ENCODE results near the gene LAPTM5. TPM values are rescaled to one million over a fixed set of nuclear protein-coding genes. Genes with fewer than 3 reads are reported as not detected.
A peak's percentile ranks its signal among the peaks of the same experiment; 100 is the strongest.

Gene LAPTM5
- total and polyA plus RNA-seq, 8 donors = 3.7 to 80.5 (median 10.9) TPM

GRCh38 chr1:30700528-30701257 lies 56.9 kb downstream of the LAPTM5 start:
- intact Hi-C loops (cut with DNase I) = loop anchor here in 1 of 3 donors (5.0 to 10.0 kb wide), 2 partner anchors 906 to 1473 kb away; no protein-coding TSS in a partner anchor
- no peaks in the 10 kb centered on the region for H3K9me3 ChIP-seq
- 78 to 80% methylated on average over 7 of the region's 7 CpGs for WGBS, 2 donors
- no peaks in the 10 kb centered on the region for H3K4me1 ChIP-seq
- ATAC-seq (peak in 2 of 4 donors; percentile 18 to 54), FAIRE-seq (no peak), DNase-seq (no peak)
- H3K27ac ChIP-seq = no peak overlapping the region
- no peaks in the 10 kb centered on the region for H3K36me3 ChIP-seq
- no peak overlapping the region for H3K4me3 ChIP-seq
- no peaks in the 10 kb centered on the region for H3K27me3 ChIP-seq
- TF ChIP-seq, protein P1, sequence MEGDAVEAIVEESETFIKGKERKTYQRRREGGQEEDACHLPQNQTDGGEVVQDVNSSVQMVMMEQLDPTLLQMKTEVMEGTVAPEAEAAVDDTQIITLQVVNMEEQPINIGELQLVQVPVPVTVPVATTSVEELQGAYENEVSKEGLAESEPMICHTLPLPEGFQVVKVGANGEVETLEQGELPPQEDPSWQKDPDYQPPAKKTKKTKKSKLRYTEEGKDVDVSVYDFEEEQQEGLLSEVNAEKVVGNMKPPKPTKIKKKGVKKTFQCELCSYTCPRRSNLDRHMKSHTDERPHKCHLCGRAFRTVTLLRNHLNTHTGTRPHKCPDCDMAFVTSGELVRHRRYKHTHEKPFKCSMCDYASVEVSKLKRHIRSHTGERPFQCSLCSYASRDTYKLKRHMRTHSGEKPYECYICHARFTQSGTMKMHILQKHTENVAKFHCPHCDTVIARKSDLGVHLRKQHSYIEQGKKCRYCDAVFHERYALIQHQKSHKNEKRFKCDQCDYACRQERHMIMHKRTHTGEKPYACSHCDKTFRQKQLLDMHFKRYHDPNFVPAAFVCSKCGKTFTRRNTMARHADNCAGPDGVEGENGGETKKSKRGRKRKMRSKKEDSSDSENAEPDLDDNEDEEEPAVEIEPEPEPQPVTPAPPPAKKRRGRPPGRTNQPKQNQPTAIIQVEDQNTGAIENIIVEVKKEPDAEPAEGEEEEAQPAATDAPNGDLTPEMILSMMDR (IDR thresholded peaks at IDR 0.05) = no peak

GRCh38 chr1:30699762-30700161 lies 57.8 kb downstream of the LAPTM5 start:
- FAIRE-seq (no peak), ATAC-seq (no peak), DNase-seq (no peak)
- TF ChIP-seq, protein P1 (IDR thresholded peaks at IDR 0.05) = no peak
- Histone ChIP-seq H3K36me3 (no peaks in the 10 kb centered on the region), H3K9me3 (no peaks in the 10 kb centered on the region), H3K4me1 (no peaks in the 10 kb centered on the region), H3K27ac (no peak overlapping the region), H3K4me3 (no peak overlapping the region), H3K27me3 (no peaks in the 10 kb centered on the region)
- intact Hi-C loops (cut with DNase I) = loop anchor here in 1 of 3 donors (5.0 to 10.0 kb wide), 2 partner anchors 905 to 1472 kb away; no protein-coding TSS in a partner anchor
- WGBS, 2 donors = 75 to 86% methylated on average over 1 of the region's 1 CpG

DNA sequence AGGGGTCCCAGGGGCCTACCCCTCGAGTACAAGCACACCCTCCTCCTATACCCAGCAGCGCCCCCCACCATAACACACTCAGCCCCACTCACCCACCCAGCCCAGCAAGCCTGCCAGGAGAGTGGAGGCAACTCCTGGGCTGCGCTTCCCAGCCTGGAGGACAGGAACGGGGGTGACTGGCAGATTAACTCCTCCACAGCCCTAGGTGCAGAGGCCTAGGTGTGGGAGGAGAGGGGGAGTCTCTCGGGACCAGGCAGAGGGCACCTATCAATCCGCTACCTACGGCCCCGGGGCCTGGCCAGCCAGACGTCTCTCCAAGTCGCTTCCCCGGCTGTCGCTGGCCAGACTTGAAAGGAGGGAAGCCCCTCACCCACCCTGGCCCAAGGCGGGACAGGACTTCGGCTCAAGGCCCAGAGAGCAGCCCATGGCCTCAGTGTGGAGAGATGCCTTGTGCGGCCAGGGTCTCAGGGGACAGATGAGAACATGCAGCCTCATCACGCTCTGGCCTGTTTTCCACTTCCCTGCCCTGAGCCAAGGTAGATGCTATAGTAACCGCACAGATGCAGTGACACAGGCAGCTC lies 59.1 kb downstream of the LAPTM5 start:
- Histone ChIP-seq H3K27me3 (no peaks in the 10 kb centered on the region), H3K9me3 (no peaks in the 10 kb centered on the region), H3K4me1 (no peaks in the 10 kb centered on the region), H3K27ac (no peak overlapping the region), H3K4me3 (no peak overlapping the region), H3K36me3 (no peaks in the 10 kb centered on the region)
- intact Hi-C loops (cut with DNase I) = no loop called here
- peak in 2 of 4 donors; percentile 10 to 25 for ATAC-seq
- peak in 1 of 6 donors; percentile 45 for DNase-seq
- FAIRE-seq = no peak
- 74 to 82% methylated on average over 17 of the region's 17 CpGs for WGBS, 2 donors
- TF ChIP-seq, protein P1 (IDR thresholded peaks at IDR 0.05) = no peak

GRCh38 chr1:30697571-30698376 lies 59.8 kb downstream of the LAPTM5 start:
- FAIRE-seq = no peak
- WGBS, 2 donors = 76 to 79% methylated on average over 9 of the region's 9 CpGs

More at GRCh38 chr1:30697571-30698376, 59.8 kb downstream of the LAPTM5 start:
- H3K4me3 ChIP-seq = no peak overlapping the region
- H3K27ac ChIP-seq = no peak overlapping the region
- peak in 2 of 4 donors; percentile 14 to 16 for ATAC-seq
- intact Hi-C loops (cut with DNase I) = no loop called here
- H3K27me3 ChIP-seq = no peaks in the 10 kb centered on the region
- DNase-seq = peak in 1 of 6 donors; percentile 52
- no peaks in the 10 kb centered on the region for H3K36me3 ChIP-seq
- no peaks in the 10 kb centered on the region for H3K4me1 ChIP-seq
- TF ChIP-seq, protein P1 (IDR thresholded peaks at IDR 0.05) = no peak
- H3K9me3 ChIP-seq = no peaks in the 10 kb centered on the region
